ENCODE measurements around the gene ITCH.

GRCh38 chr20:34514897-34515483 is 151.9 kb downstream of the ITCH start:
- TF ChIP-seq SUZ12 (IDR thresholded peaks at IDR 0.05) (no peak), LEF1 (IDR thresholded peaks at IDR 0.05; ENCODE audit: borderline replicate concordance) (no peak), FOXA1 (IDR thresholded peaks at IDR 0.05) (no peak), TARDBP (IDR thresholded peaks at IDR 0.05) (no peak), L3MBTL2 (conservative IDR thresholded peaks at IDR 0.05) (no peak; the same call in 1 of the 2 replicates), BHLHE40 (IDR thresholded peaks at IDR 0.05; ENCODE audit: borderline replicate concordance) (no peak), ZNF384 (IDR thresholded peaks at IDR 0.05) (no peak), ELF4 (IDR thresholded peaks at IDR 0.05) (no peak), FOXM1 (IDR thresholded peaks at IDR 0.05; ENCODE audit: borderline replicate concordance) (no peak)
- TF ChIP-seq, protein P1, sequence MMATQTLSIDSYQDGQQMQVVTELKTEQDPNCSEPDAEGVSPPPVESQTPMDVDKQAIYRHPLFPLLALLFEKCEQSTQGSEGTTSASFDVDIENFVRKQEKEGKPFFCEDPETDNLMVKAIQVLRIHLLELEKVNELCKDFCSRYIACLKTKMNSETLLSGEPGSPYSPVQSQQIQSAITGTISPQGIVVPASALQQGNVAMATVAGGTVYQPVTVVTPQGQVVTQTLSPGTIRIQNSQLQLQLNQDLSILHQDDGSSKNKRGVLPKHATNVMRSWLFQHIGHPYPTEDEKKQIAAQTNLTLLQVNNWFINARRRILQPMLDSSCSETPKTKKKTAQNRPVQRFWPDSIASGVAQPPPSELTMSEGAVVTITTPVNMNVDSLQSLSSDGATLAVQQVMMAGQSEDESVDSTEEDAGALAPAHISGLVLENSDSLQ (IDR thresholded peaks at IDR 0.05), result no peak
